B cell (primary cell): ENCODE results near the gene HDLBP.

ENCODE experiments used
- CTCF ChIP-seq: fragments of 200-600 bp; IDR thresholded peaks from one replicate; pipeline ENCODE4 v1.8.0; 2022; ENCODE audit warnings: antibody characterized with exemption, mild to moderate bottlenecking
- EZH2 ChIP-seq: IDR thresholded peaks from 2 replicates; pipeline ENCODE4 v1.6.1; 2012; ENCODE audit warnings: borderline replicate concordance, low read depth, mild to moderate bottlenecking, moderate library complexity, low read length; ENCODE audit not compliant: insufficient read depth, poor library complexity, severe bottlenecking

GRCh38 chr2:241199897-241200821, 115.3 kb downstream of the HDLBP start:
- TF ChIP-seq CTCF (no peak), EZH2 (no peak)
